Ishikawa (cell line): ENCODE data around the gene PRCP.

Experiments
- CEBPB ChIP-seq: IDR thresholded peaks from 2 replicates; pipeline ENCODE4 v1.6.1; 2012
- CREB1 ChIP-seq: IDR thresholded peaks from 2 replicates; pipeline ENCODE4 v1.6.1; 2012; ENCODE audit warnings: low read depth
- EGR1 ChIP-seq: IDR thresholded peaks from 2 replicates; pipeline ENCODE4 v1.6.1; 2012
- EP300 ChIP-seq: IDR thresholded peaks from 2 replicates; pipeline ENCODE4 v1.6.1; 2012; ENCODE audit warnings: borderline replicate concordance
- FOXM1 ChIP-seq: IDR thresholded peaks from 2 replicates; pipeline ENCODE4 v1.6.1; 2012; ENCODE audit warnings: low read depth, borderline replicate concordance
- NFIC ChIP-seq: IDR thresholded peaks from 2 replicates; pipeline ENCODE4 v1.6.1; 2012
- RAD21 ChIP-seq: IDR thresholded peaks from 2 replicates; pipeline ENCODE4 v1.6.1; 2012; ENCODE audit warnings: low read depth
- TAF1 ChIP-seq: IDR thresholded peaks from 2 replicates; pipeline ENCODE4 v1.6.1; 2012; ENCODE audit warnings: low read depth, mild to moderate bottlenecking
- TCF12 ChIP-seq: IDR thresholded peaks from 2 replicates; pipeline ENCODE4 v1.6.1; 2012; ENCODE audit warnings: low read depth
- TEAD4 ChIP-seq: IDR thresholded peaks from 2 replicates; pipeline ENCODE4 v1.6.1; 2012
- YY1 ChIP-seq: IDR thresholded peaks from 2 replicates; pipeline ENCODE4 v1.6.1; 2012; ENCODE audit warnings: low read depth
- ZBTB7A ChIP-seq: IDR thresholded peaks from 2 replicates; pipeline ENCODE4 v1.6.1; 2012; ENCODE audit warnings: low read depth
- TF ChIP-seq, protein P1 (sequence below): IDR thresholded peaks from 2 replicates; pipeline ENCODE4 v1.6.1; 2012; ENCODE audit warnings: low read depth, mild to moderate bottlenecking
- TF ChIP-seq, protein P2 (sequence below): IDR thresholded peaks from 2 replicates; pipeline ENCODE4 v1.6.1; 2012
- TF ChIP-seq, protein P3 (sequence below): IDR thresholded peaks from 2 replicates; pipeline ENCODE4 v1.6.1; 2012

The PRCP gene

DNA sequence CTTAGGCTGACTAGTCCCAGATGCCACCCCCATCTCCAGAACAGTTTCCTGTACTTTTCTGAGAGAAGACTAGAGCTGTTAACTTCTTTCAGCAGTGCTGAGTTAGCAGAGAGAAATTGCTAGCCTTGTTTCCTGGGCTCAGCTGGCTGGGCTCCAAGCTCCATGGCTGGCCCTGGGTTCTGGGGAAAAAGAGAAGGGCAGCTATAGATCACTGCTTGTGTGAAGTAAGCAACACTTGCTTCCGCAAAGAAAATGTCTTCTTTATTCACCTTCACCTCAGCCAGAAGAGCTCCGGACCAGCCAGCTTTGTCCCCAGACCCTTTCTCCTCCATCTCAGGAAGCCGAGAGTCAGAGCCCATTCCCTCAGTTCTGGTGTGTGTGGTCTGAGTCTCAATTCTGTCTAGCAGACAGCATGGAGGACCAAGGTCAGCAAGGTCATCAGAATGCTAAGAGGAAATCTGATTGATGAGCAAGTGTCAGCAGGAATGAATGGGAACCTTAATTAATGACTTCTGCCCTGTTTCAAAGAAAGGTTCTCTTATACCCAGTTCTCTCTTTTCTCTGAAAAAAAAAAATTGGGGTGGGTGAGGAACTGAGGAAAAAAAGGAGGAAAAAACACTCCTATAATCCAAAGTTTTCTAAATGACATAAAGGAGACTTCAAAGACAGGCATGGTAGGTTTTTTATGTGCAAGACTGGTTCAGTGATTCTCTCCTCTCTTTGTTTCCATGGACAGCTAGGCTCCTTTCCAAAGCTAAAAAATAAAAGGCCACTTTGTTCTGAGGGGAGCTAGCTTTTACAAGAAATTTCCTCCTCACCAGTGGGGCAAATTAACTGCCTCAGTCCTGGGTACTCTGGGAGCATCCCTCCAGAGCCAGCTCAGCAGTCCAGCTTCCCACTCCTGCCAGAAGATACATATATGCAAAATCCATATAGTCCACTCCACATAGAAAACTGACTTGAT lies 103.0 kb downstream of the PRCP start:
- no peak for TF ChIP-seq CREB1
- no peak for TF ChIP-seq ZBTB7A
- TF ChIP-seq TEAD4 = no peak
- no peak for TF ChIP-seq TAF1
- TF ChIP-seq, protein P1, sequence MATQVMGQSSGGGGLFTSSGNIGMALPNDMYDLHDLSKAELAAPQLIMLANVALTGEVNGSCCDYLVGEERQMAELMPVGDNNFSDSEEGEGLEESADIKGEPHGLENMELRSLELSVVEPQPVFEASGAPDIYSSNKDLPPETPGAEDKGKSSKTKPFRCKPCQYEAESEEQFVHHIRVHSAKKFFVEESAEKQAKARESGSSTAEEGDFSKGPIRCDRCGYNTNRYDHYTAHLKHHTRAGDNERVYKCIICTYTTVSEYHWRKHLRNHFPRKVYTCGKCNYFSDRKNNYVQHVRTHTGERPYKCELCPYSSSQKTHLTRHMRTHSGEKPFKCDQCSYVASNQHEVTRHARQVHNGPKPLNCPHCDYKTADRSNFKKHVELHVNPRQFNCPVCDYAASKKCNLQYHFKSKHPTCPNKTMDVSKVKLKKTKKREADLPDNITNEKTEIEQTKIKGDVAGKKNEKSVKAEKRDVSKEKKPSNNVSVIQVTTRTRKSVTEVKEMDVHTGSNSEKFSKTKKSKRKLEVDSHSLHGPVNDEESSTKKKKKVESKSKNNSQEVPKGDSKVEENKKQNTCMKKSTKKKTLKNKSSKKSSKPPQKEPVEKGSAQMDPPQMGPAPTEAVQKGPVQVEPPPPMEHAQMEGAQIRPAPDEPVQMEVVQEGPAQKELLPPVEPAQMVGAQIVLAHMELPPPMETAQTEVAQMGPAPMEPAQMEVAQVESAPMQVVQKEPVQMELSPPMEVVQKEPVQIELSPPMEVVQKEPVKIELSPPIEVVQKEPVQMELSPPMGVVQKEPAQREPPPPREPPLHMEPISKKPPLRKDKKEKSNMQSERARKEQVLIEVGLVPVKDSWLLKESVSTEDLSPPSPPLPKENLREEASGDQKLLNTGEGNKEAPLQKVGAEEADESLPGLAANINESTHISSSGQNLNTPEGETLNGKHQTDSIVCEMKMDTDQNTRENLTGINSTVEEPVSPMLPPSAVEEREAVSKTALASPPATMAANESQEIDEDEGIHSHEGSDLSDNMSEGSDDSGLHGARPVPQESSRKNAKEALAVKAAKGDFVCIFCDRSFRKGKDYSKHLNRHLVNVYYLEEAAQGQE = no peak
- TF ChIP-seq, protein P2, sequence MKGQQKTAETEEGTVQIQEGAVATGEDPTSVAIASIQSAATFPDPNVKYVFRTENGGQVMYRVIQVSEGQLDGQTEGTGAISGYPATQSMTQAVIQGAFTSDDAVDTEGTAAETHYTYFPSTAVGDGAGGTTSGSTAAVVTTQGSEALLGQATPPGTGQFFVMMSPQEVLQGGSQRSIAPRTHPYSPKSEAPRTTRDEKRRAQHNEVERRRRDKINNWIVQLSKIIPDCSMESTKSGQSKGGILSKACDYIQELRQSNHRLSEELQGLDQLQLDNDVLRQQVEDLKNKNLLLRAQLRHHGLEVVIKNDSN = no peak
- TF ChIP-seq EGR1 = no peak
- no peak for TF ChIP-seq NFIC
- no peak for TF ChIP-seq CEBPB
- TF ChIP-seq YY1 = no peak
- no peak for TF ChIP-seq TCF12

- TF ChIP-seq EGR1 = no peak
- no peak for TF ChIP-seq TEAD4
- TF ChIP-seq, protein P1 = no peak
- no peak for TF ChIP-seq TCF12
- TF ChIP-seq FOXM1 = no peak
- TF ChIP-seq, protein P3, sequence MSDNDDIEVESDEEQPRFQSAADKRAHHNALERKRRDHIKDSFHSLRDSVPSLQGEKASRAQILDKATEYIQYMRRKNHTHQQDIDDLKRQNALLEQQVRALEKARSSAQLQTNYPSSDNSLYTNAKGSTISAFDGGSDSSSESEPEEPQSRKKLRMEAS = no peak
- TF ChIP-seq CEBPB = no peak
- no peak for TF ChIP-seq CREB1
- TF ChIP-seq, protein P2 = no peak
- TF ChIP-seq NFIC = no peak
- no peak for TF ChIP-seq RAD21
- no peak for TF ChIP-seq EP300
- TF ChIP-seq YY1 = no peak
- no peak for TF ChIP-seq TAF1
- no peak for TF ChIP-seq ZBTB7A
Observed at GRCh38 chr11:82794490-82794889, 105.7 kb downstream of the PRCP start.

- TF ChIP-seq EGR1 = no peak
- no peak for TF ChIP-seq CEBPB
- TF ChIP-seq, protein P2 = no peak
- no peak for TF ChIP-seq YY1
- TF ChIP-seq, protein P3 = no peak
- TF ChIP-seq TEAD4 = no peak
- no peak for TF ChIP-seq CREB1
- TF ChIP-seq TAF1 = no peak
- TF ChIP-seq ZBTB7A = no peak
- TF ChIP-seq TCF12 = no peak
- no peak for TF ChIP-seq FOXM1
- no peak for TF ChIP-seq RAD21
- TF ChIP-seq, protein P1 = no peak
- TF ChIP-seq NFIC = no peak
- no peak for TF ChIP-seq EP300
Observed at GRCh38 chr11:82792822-82793569, 107.2 kb downstream of the PRCP start.
